ENCODE data around the gene PSPN. TPM values are rescaled to one million over a fixed set of nuclear protein-coding genes. Genes with fewer than 3 reads are reported as not detected.

PSPN gene
- 1.0 and 1.2 TPM in 2 replicates for total RNA-seq

GRCh38 chr19:6375411-6376010 lies at the start of gene PSPN:
Gene PSPN (minus strand): TSS chr19:6375933. CDS start chr19:6375849, 84 bp downstream.

DNA sequence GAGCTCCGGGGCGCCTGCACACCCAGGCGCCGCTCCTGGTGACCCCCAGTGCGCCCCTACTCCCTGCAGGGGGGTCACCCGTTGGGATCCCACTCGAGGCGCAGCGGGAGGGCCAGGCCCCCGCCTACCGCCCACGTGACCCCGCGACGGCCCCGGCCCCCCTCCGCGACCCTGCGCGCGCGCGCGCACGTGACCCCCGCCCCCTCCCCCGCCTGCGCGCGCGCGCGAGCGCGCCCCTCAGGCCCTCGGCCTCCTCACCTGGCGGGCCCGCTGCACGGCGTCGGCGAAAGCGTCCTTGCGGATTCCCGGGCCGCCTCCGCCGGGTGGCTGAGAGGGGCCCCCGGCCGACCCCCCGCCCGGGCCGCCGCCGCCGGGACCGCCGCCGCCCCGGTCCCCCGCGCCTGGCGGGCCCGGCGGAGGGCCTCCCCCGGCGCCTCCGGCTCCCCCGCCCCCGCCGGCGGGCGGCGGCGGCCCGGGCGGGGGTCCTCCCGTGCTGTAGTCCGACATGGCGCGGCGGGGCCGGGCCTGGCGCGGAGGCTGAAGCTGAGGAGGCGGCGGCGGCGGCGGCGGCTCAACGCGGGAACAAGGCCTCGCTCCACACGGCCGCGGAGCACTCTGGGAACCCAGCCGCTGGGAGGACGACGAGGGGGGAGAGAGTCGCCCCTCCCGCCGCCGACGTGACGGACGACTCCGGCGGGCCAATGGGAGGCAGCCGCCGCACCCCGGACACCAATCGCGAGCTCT lies 48.6 kb upstream of the PSPN start, which contains the start of gene KHSRP:
TSS of gene KHSRP (minus strand) at position 617 of the 744 bp plus-strand sequence. CDS start at position 507, 110 bp downstream.

DNA sequence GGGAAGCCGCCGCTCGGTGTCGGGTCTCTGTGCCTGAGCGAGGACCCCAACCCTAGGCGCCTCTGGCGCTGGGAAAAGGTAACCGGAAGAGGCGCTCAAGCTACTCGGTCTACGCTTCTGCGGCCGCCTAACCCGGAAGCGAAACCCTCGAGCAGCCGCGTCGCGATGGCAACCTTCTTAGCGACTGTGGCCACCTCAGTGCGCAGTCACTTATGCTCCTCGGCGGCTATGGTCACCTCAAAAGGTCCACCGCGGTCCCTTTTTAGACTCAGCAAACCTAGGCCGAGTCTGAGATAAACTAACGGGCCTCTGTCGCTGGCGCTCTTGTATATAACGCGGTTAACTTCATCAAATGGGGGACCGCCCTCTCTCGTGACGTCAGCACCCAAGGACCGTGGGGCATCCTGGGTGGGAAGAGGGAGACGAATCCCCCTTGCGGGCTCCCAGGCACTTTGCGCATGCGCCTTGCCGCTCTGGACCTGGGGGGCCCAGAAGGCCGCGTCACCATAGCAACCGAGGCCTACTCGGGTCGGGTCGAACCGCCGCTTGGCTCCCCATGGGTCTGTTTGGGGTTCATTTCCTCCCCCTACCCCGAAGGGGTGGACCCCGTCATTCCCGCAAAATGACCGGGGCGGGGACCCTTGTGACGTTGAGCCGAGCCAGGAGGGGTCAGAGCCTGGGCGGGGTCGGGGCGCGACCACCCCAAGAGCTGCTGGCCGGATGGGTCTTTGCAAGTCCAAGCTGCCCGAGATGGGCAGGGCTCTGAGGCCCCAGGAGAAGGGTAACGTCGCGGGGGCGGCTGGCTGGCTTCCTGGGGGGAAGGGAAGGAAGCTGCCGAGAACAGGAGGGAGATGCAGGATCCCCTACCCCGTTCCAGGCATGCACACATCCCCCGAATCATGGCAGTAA lies 17.6 kb upstream of the PSPN start, which contains the start of gene GTF2F1:
TSS of gene GTF2F1 (minus strand) at position 91 of the 909 bp plus-strand sequence. CDS start 169 bp downstream, outside the sequence.

GRCh38 chr19:6372594-6373095 lies 3.1 kb downstream of the PSPN start, which contains the start of gene ALKBH7:
Gene ALKBH7 (plus strand): TSS chr19:6372794. CDS start chr19:6372821, 27 bp downstream.

GRCh38 chr19:6333439-6333838 lies 42.3 kb downstream of the PSPN start, which contains the start of gene ACER1:
Gene ACER1 (minus strand): TSS chr19:6333612. CDS start chr19:6333551, 61 bp downstream.

Other genes with a start within 250 kb of the PSPN start
- gene ACSBG2, start 240.3 kb downstream of the PSPN start, total RNA-seq: not detected in 2 replicates
- gene MLLT1, start 96.0 kb downstream of the PSPN start, total RNA-seq: 27.8 and 40.6 TPM in 2 replicates
- not detected in 2 replicates for gene ACER1, start 42.3 kb downstream of the PSPN start, total RNA-seq
- 85.9 and 130 TPM in 2 replicates for gene CLPP, start 14.4 kb downstream of the PSPN start, total RNA-seq
- gene ALKBH7, start 3.1 kb downstream of the PSPN start, total RNA-seq: 136 and 172 TPM in 2 replicates
- 36.1 and 43.7 TPM in 2 replicates for gene GTF2F1, start 17.2 kb upstream of the PSPN start, total RNA-seq
- gene KHSRP, start 48.9 kb upstream of the PSPN start, total RNA-seq: 143 and 156 TPM in 2 replicates
- gene SLC25A41, start 57.8 kb upstream of the PSPN start, total RNA-seq: not detected in 2 replicates
- 57.4 and 58.3 TPM in 2 replicates for gene SLC25A23, start 83.9 kb upstream of the PSPN start, total RNA-seq
- gene CRB3, start 88.3 kb upstream of the PSPN start, total RNA-seq: not detected in 2 replicates
- gene DENND1C, start 105.9 kb upstream of the PSPN start, total RNA-seq: 0.09 TPM in 1 of 2 replicates, not detected in the other
- gene TUBB4A, start 126.4 kb upstream of the PSPN start, total RNA-seq: not detected in 2 replicates
- gene TNFSF9, start 155.1 kb upstream of the PSPN start, total RNA-seq: 0.34 and 1.8 TPM in 2 replicates
- gene CD70, start 215.2 kb upstream of the PSPN start, total RNA-seq: 0.17 TPM in 1 of 2 replicates, not detected in the other